Measurements from ENCODE around the gene PRSS3. TPM values are rescaled to one million over a fixed set of nuclear protein-coding genes. Genes with fewer than 3 reads are reported as not detected.
"Not testable (repeated sequence)": the region's sequence is repeated elsewhere in the genome, so short reads cannot be mapped to it uniquely, and the experiment has no call there.

The PRSS3 gene
- total RNA-seq, 2 experiments from 2014 or later, result not detected

- Mint-ChIP-seq H3K4me1 (no peaks in the 10 kb centered on the region), H3K27me3 (no peaks in the 10 kb centered on the region), H3K36me3 (peaks cover 1% of the 10 kb centered on the region), H3K4me3 (no peak overlapping the region), H3K9me3 (no peaks in the 10 kb centered on the region), H3K27ac (no peak overlapping the region)
- no peak for DNase-seq
Measured at GRCh38 chr9:33799928-33800704, 4.8 kb downstream of the PRSS3 start.

- Mint-ChIP-seq H3K36me3 (peaks cover 1% of the 10 kb centered on the region), H3K9me3 (no peaks in the 10 kb centered on the region), H3K4me1 (no peaks in the 10 kb centered on the region), H3K27me3 (no peaks in the 10 kb centered on the region), H3K27ac (no peak overlapping the region), H3K4me3 (no peak overlapping the region)
- no peak for DNase-seq
Measured at GRCh38 chr9:33800886-33801285, 5.5 kb downstream of the PRSS3 start.

GRCh38 chr9:33801943-33802500 lies 6.7 kb downstream of the PRSS3 start:
- H3K36me3 Mint-ChIP-seq, H3K9me3 Mint-ChIP-seq, H3K4me1 Mint-ChIP-seq, H3K27ac Mint-ChIP-seq, H3K4me3 Mint-ChIP-seq, H3K27me3 Mint-ChIP-seq, DNase-seq: not testable (repeated sequence)

DNA sequence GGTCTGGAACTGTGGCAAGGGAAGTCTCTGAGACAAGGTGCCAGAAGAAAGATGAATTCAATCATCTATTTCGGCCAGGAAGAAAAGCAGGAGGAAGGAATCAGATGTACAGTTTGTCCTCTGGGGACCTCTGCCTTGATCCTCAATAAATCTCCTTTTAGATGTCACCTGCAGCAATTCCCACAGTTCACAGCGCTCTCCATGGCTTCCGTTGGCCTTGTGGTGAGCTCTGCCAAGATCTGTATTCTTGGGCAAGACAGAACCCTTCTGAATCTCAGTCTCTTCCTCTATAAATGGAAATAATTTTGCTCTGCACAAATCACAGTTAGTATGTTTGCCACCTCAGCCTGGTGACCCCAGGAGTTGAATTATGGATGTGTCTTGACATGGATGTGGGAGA lies 8.8 kb downstream of the PRSS3 start:
- not testable (repeated sequence) for H3K27ac Mint-ChIP-seq, H3K36me3 Mint-ChIP-seq, H3K27me3 Mint-ChIP-seq, DNase-seq, H3K4me3 Mint-ChIP-seq, H3K4me1 Mint-ChIP-seq, H3K9me3 Mint-ChIP-seq

GRCh38 chr9:33807156-33807555 lies 11.8 kb downstream of the PRSS3 start:
- not testable (repeated sequence) for H3K9me3 Mint-ChIP-seq, DNase-seq, H3K27me3 Mint-ChIP-seq, H3K4me1 Mint-ChIP-seq, H3K4me3 Mint-ChIP-seq, H3K36me3 Mint-ChIP-seq, H3K27ac Mint-ChIP-seq

- H3K4me1 Mint-ChIP-seq, H3K36me3 Mint-ChIP-seq, H3K9me3 Mint-ChIP-seq, H3K27me3 Mint-ChIP-seq, H3K27ac Mint-ChIP-seq, DNase-seq, H3K4me3 Mint-ChIP-seq: not testable (repeated sequence)
Measured at GRCh38 chr9:33808979-33809322, 13.6 kb downstream of the PRSS3 start.

- Mint-ChIP-seq H3K4me1 (peaks cover 8% of the 10 kb centered on the region), H3K27ac (no peak overlapping the region), H3K36me3 (no peaks in the 10 kb centered on the region), H3K9me3 (no peaks in the 10 kb centered on the region), H3K27me3 (no peaks in the 10 kb centered on the region), H3K4me3 (no peak overlapping the region)
- no peak for DNase-seq
Measured at GRCh38 chr9:33809506-33809905, 14.1 kb downstream of the PRSS3 start.

DNA sequence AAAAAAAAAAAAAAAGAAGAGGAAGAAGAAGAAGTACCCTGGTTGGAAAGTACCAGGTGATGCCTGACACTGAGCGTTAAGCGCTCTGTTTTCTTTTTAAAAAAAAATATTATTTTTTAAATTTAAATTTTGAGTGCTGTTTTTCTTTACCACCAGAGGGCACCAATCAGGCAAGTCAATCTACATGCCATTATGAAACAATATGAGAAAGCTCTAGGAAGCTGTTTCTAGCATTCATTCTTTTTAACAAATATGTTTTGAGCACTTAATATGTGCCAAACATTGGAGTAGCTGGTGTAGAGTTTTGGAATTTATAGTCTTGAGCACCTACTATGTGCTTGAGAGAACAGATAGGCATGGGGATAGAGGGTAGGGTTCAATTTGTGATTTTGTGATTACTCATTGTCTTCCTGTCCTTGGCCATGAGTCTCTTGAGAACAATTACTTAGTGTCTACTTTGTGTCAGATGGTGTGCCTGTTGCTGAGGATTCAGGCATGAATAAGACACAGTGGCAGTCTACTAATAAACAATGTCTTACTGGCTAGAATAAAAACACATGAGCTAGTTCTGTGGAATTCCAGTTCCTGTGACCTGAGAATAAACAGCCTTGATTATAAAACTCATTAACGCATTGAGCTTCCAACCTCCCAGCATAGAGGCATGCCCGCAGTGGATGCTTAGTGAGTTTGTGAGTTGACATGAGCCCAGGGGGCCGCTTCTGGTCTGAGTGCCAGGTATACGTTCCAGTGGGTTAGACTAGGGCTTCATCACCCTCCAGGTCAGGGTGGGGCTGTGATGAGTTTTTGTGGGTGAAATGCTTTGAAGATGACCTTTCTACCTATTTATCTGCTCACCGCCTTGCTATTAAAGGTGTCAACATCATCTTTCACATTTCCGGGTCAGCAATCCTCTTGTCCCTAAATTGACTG lies 18.6 kb downstream of the PRSS3 start:
- H3K27ac Mint-ChIP-seq, result peak overlapping the region; percentile 22
- peaks cover 6% of the 10 kb centered on the region for H3K36me3 Mint-ChIP-seq
- DNase-seq, result no peak
- no peak overlapping the region for H3K4me3 Mint-ChIP-seq
- peaks cover 23% of the 10 kb centered on the region for H3K4me1 Mint-ChIP-seq
- H3K27me3 Mint-ChIP-seq, result no peaks in the 10 kb centered on the region
- no peaks in the 10 kb centered on the region for H3K9me3 Mint-ChIP-seq

DNA sequence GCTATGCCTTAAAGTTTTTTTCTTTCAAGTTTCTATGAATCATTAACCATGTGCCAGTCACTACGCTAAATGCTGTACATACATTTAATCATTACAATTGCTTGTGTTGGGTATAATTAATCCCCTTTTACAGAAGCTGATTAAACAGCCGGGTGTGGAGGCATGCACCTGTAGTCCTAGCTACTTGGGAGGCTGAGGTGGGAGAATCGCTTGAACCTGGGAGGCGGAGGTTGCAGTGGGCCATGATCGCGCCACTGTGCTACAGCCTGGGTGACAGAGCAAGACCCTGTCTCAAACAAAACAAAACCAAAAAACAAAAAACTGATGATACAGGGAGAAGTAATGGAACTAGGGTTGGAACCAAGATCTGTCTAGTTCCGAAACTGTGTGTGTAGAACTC lies 20.4 kb downstream of the PRSS3 start:
- Mint-ChIP-seq H3K4me3 (peak overlapping the region; percentile 77), H3K36me3 (peaks cover 12% of the 10 kb centered on the region), H3K27ac (peak overlapping the region; percentile 95), H3K9me3 (no peaks in the 10 kb centered on the region), H3K27me3 (no peaks in the 10 kb centered on the region), H3K4me1 (peaks cover 36% of the 10 kb centered on the region)
- DNase-seq, result no peak

- Mint-ChIP-seq H3K36me3 (peaks cover 12% of the 10 kb centered on the region), H3K4me3 (peak within 1 kb of the TSS; percentile 93), H3K4me1 (peaks cover 42% of the 10 kb centered on the region)
Measured at GRCh38 chr9:33816327-33817252, 21.2 kb downstream of the PRSS3 start, which contains the start of gene UBE2R2. Gene UBE2R2, plus strand, starts transcription at chr9:33817160. Its CDS starts 598 bp downstream, at chr9:33817758.

DNA sequence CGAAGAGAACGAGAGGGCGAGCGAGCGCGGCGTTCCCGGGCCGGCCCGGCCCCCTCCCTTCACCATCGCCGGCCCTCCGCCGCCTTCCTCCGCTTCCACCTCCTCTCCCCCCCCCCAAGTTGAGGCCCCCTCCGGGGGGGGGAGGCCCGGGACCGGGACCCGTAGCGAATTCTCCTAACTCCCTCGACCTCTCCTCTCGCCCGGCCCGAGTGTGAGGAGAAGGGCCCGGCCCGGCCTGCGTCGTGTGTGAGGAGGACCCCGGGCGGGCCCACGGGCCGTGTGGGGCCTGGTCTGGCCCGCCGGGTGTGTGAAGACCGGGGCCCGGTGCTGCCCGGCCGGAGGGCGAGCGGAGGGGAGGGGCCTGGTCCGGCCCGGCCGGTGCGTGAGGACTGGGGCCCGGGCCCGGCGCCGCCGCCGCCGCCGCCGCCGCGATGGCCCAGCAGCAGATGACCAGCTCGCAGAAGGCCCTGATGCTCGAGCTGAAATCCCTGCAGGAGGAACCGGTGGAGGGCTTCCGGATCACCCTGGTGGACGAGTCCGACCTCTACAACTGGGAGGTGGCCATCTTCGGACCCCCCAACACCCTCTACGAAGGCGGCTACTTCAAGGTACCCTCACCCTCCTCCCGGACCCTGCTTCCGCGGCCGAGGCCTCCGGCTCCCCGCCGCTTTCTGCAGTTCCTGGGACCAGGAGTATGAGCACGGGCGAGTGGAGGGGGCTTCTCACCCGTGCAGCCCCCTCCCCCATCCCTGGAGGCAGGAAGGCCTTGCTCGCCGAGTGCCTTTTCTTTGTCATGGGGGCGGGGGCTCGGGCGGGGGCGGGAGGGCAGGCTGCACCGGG lies 22.2 kb downstream of the PRSS3 start:
- peaks cover 12% of the 10 kb centered on the region for H3K36me3 Mint-ChIP-seq
- H3K27me3 Mint-ChIP-seq, result no peaks in the 10 kb centered on the region
- H3K9me3 Mint-ChIP-seq, result no peaks in the 10 kb centered on the region
- H3K27ac Mint-ChIP-seq, result peak overlapping the region; percentile 85
- peak overlapping the region; percentile 93 for H3K4me3 Mint-ChIP-seq
- peaks cover 42% of the 10 kb centered on the region for H3K4me1 Mint-ChIP-seq
- DNase-seq, result peak; percentile 55

More at GRCh38 chr9:33816327-33817252, 21.2 kb downstream of the PRSS3 start, which contains the start of gene UBE2R2:
- peak; percentile 88 for DNase-seq
- Mint-ChIP-seq H3K27ac (peak within 1 kb of the TSS; percentile 95), H3K27me3 (no peaks in the 10 kb centered on the region), H3K9me3 (no peaks in the 10 kb centered on the region)

- Mint-ChIP-seq H3K27me3 (no peaks in the 10 kb centered on the region), H3K4me3 (peak overlapping the region; percentile 93), H3K9me3 (no peaks in the 10 kb centered on the region), H3K27ac (peak overlapping the region; percentile 95), H3K4me1 (peaks cover 43% of the 10 kb centered on the region), H3K36me3 (peaks cover 12% of the 10 kb centered on the region)
- DNase-seq, result peak; percentile 19
Measured at GRCh38 chr9:33818167-33818846, 22.9 kb downstream of the PRSS3 start.

DNA sequence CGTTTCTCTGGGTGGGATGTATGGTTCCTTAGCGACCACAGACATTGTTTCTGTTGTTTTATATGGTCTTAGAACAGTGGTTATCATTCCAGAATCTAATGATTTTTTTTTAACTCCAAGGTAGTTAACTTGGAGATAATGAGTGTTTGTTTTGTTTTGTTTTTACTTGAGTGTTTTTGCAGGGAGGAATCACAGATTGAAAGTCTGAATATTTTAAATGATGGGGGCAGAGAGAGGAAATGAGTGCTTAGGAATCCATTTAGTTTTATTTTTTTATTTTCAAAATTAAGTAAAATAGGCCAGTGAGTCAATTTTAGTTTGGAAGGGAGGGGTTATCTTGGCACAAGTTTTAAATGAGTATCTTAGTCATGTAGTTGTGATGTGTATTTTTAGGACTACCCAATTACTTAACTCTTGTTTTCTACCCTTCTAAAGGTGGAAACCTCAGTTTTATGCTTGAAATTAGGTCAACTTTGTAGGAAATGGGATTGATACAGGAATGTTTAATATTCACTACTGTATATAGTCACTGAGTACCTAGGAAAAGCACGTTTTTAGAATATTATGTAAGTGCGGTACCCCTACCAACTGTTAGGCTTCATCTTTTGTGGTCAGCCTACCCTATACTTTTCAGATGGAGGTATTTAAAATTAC lies 23.6 kb downstream of the PRSS3 start:
- Mint-ChIP-seq H3K27ac (peak overlapping the region; percentile 95), H3K9me3 (no peaks in the 10 kb centered on the region), H3K36me3 (peaks cover 17% of the 10 kb centered on the region), H3K27me3 (no peaks in the 10 kb centered on the region), H3K4me3 (peak overlapping the region; percentile 93), H3K4me1 (peaks cover 47% of the 10 kb centered on the region)
- DNase-seq, result no peak
